ENCODE results near the gene MACROD2.

MACROD2 gene

DNA sequence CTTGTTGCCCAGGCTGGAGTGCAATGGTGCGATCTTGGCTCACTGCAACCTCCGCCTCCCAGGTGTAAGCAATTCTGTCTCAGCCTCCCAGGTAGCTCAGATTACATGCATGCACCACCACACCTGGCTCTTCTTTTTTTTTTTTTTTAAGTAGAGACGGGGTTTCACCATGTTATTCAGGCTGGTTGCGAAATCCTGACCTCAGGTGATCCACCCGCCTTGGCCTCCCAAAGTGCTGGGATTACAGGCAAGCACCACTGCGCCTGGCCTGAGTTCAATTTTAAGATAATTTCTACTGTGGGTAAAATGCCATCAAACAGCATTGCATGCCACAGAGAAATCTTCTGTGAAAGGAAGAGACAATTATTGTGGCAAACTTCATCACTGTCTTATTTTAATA is 1944.8 kb downstream of the MACROD2 start:
- no peaks in the 10 kb centered on the region for H3K9me3 ChIP-seq (ENCODE audit: control insufficient read depth, low read length)
- TF ChIP-seq, protein P1, sequence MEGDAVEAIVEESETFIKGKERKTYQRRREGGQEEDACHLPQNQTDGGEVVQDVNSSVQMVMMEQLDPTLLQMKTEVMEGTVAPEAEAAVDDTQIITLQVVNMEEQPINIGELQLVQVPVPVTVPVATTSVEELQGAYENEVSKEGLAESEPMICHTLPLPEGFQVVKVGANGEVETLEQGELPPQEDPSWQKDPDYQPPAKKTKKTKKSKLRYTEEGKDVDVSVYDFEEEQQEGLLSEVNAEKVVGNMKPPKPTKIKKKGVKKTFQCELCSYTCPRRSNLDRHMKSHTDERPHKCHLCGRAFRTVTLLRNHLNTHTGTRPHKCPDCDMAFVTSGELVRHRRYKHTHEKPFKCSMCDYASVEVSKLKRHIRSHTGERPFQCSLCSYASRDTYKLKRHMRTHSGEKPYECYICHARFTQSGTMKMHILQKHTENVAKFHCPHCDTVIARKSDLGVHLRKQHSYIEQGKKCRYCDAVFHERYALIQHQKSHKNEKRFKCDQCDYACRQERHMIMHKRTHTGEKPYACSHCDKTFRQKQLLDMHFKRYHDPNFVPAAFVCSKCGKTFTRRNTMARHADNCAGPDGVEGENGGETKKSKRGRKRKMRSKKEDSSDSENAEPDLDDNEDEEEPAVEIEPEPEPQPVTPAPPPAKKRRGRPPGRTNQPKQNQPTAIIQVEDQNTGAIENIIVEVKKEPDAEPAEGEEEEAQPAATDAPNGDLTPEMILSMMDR (IDR thresholded peaks at IDR 0.05) = no peak
- no peak overlapping the region for H3K9ac ChIP-seq
- no peak overlapping the region for H3K4me3 ChIP-seq (ENCODE audit: low read depth, low read length)
- H3K4me1 ChIP-seq = no peaks in the 10 kb centered on the region
- no peaks in the 10 kb centered on the region for H3K36me3 ChIP-seq (ENCODE audit: control insufficient read depth, insufficient read depth, low read length)
- H2AFZ ChIP-seq = no peak overlapping the region
- no peak overlapping the region for H3K4me2 ChIP-seq (ENCODE audit: low read length)
- H3K79me2 ChIP-seq = no peaks in the 10 kb centered on the region
- H3K27ac ChIP-seq = no peak overlapping the region
- H3K27me3 ChIP-seq (ENCODE audit: control insufficient read depth, insufficient read depth, low read length) = no peaks in the 10 kb centered on the region

DNA sequence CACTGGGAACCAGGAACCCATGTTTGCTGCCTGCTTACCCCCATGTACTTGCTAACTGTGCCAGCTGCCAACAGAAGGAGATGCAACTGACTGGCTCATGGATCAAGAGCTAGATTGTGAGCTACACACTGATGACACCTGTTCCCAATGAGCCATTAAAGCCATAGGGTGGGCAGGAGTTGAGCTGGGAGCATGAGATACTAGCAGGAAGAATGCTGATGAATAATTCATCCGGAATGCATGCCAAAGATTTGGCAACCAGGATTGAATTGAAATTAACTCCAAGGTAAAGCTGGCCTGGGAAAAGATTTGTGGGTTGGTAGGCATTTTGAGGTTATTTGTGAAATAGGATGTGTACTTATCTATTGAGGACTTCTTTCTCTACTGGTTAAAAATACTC is 1946.8 kb downstream of the MACROD2 start:
- H3K36me3 ChIP-seq (ENCODE audit: control insufficient read depth, insufficient read depth, low read length) = no peaks in the 10 kb centered on the region
- no peaks in the 10 kb centered on the region for H3K79me2 ChIP-seq
- H3K9ac ChIP-seq = no peak overlapping the region
- H2AFZ ChIP-seq = no peak overlapping the region
- H3K27ac ChIP-seq = no peak overlapping the region
- no peak overlapping the region for H3K4me2 ChIP-seq (ENCODE audit: low read length)
- TF ChIP-seq, protein P1 (IDR thresholded peaks at IDR 0.05) = no peak
- H3K27me3 ChIP-seq (ENCODE audit: control insufficient read depth, insufficient read depth, low read length) = no peaks in the 10 kb centered on the region
- H3K9me3 ChIP-seq (ENCODE audit: control insufficient read depth, low read length) = no peaks in the 10 kb centered on the region
- H3K4me1 ChIP-seq = no peaks in the 10 kb centered on the region
- H3K4me3 ChIP-seq (ENCODE audit: low read depth, low read length) = no peak overlapping the region

DNA sequence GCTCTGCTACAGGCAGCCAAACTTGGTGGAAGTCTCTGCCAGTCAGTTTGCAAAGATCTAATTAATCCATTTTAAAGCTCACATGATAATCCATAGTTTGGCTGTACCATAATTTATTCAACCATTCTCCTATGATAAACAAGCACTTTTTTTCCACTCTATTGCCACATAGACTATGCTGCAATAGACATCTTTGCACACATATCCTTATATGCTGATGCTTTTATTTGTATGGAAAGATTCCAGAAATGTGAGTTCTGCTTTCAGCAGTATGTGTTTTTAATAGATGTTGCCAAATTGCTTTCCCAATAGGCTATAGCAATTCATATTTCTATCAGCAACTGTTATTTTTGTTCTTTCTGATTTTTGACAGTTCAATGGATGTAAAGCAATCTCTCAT is 1950.0 kb downstream of the MACROD2 start:
- no peaks in the 10 kb centered on the region for H3K27me3 ChIP-seq (ENCODE audit: control insufficient read depth, insufficient read depth, low read length)
- no peak overlapping the region for H2AFZ ChIP-seq
- no peaks in the 10 kb centered on the region for H3K4me1 ChIP-seq
- no peak overlapping the region for H3K4me3 ChIP-seq (ENCODE audit: low read depth, low read length)
- H3K9ac ChIP-seq = no peak overlapping the region
- H3K9me3 ChIP-seq (ENCODE audit: control insufficient read depth, low read length) = no peaks in the 10 kb centered on the region
- H3K4me2 ChIP-seq (ENCODE audit: low read length) = no peak overlapping the region
- no peak overlapping the region for H3K27ac ChIP-seq
- TF ChIP-seq, protein P1 (IDR thresholded peaks at IDR 0.05) = no peak
- H3K36me3 ChIP-seq (ENCODE audit: control insufficient read depth, insufficient read depth, low read length) = no peaks in the 10 kb centered on the region
- H3K79me2 ChIP-seq = no peaks in the 10 kb centered on the region

DNA sequence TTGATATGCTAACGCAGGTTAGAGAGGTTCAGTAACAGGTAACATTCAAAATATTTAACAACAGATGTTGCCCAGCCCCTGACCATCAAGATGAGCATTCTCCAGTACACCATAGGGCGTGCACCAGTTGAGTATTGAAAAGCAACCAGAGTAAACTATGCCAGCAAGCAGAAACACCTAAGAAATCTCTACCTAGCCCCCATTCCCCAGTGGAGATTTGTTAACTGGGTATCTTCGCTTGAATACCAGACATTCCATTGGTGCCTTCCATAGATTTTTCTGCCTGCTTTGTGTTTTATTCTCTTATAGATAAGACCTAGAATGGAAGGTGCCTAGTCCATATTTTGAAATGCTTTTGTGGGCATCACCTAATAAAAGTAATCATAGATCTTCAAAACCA is 1954.1 kb downstream of the MACROD2 start:
- no peak overlapping the region for H3K4me2 ChIP-seq (ENCODE audit: low read length)
- TF ChIP-seq, protein P1 (IDR thresholded peaks at IDR 0.05) = no peak
- H3K9ac ChIP-seq = no peak overlapping the region
- H2AFZ ChIP-seq = no peak overlapping the region
- no peaks in the 10 kb centered on the region for H3K9me3 ChIP-seq (ENCODE audit: control insufficient read depth, low read length)
- H3K27me3 ChIP-seq (ENCODE audit: control insufficient read depth, insufficient read depth, low read length) = no peaks in the 10 kb centered on the region
- H3K4me1 ChIP-seq = no peaks in the 10 kb centered on the region
- H3K79me2 ChIP-seq = no peaks in the 10 kb centered on the region
- H3K36me3 ChIP-seq (ENCODE audit: control insufficient read depth, insufficient read depth, low read length) = no peaks in the 10 kb centered on the region
- H3K4me3 ChIP-seq (ENCODE audit: low read depth, low read length) = no peak overlapping the region
- no peak overlapping the region for H3K27ac ChIP-seq

DNA sequence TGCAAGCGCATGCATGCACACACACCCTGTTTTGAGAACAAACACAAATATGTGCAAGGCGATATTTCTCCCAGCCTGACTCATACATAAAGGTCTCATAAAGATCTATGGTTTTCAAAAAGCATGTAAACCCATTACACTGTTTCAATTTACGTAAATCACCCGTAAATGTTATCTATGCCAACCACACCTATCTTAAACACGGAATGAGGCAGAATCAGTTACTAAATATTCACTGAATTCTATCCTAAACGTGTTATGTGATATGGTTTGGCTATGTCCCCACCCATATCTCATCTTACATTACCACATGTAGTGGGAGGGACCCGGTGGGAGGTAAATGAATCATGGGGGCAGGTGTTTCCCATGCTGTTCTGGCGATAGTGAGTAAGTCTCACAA is 1956.3 kb downstream of the MACROD2 start:
- no peak overlapping the region for H3K4me3 ChIP-seq (ENCODE audit: low read depth, low read length)
- TF ChIP-seq, protein P1 (IDR thresholded peaks at IDR 0.05) = no peak
- no peaks in the 10 kb centered on the region for H3K79me2 ChIP-seq
- no peak overlapping the region for H3K9ac ChIP-seq
- no peak overlapping the region for H3K27ac ChIP-seq
- H3K36me3 ChIP-seq (ENCODE audit: control insufficient read depth, insufficient read depth, low read length) = no peaks in the 10 kb centered on the region
- no peak overlapping the region for H3K4me2 ChIP-seq (ENCODE audit: low read length)
- no peaks in the 10 kb centered on the region for H3K9me3 ChIP-seq (ENCODE audit: control insufficient read depth, low read length)
- H2AFZ ChIP-seq = no peak overlapping the region
- no peaks in the 10 kb centered on the region for H3K27me3 ChIP-seq (ENCODE audit: control insufficient read depth, insufficient read depth, low read length)
- H3K4me1 ChIP-seq = no peaks in the 10 kb centered on the region

Measured in parathyroid adenoma (tissue), 2 donors.